ENCODE results near the gene TMEM131. TPM values are rescaled to one million over a fixed set of nuclear protein-coding genes. Genes with fewer than 3 reads are reported as not detected.

The TMEM131 gene
- total RNA-seq, 1 donor from 2014 or later, result 59.4 TPM

DNA sequence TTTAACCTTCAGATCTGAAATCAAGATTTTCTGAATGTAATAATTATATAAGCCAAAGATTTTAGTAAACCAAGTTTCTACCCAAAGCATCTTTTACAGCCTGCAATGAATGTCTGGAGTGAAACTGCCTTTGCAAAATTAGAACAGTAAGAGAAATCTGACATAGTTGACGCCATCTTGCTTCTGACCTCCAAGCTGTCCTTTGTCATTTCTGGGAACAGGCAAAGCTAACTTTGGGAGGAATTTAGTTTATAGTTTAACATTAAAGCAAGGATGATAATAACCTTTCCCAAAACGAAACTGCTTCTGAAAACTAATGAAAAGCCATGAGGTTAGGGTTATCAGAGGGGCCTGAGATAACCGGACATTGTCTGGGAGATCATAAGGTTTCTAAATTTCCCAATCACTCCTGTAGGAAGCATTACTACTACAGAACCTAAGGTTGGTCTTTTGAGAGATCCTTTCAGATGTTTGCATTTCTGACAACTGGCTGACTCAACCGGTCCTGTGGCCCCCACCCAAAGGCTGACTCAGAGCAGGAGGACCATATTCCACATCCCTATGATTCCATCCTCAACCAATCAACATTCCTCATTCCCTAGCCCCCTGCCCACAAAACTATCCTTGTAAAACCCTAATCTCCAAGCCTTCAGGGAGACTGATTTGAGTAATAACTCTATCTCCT lies 124.5 kb downstream of the TMEM131 start:
- Mint-ChIP-seq H3K4me1 (peaks cover 20% of the 10 kb centered on the region), H3K36me3 (peaks cover 26% of the 10 kb centered on the region), H3K27ac (no peak overlapping the region), H3K4me3 (no peak overlapping the region), H3K9me3 (peaks cover 30% of the 10 kb centered on the region), H3K27me3 (ENCODE audit: insufficient read depth, low read depth) (no peaks in the 10 kb centered on the region)
- Histone ChIP-seq H3K9ac (no peak overlapping the region), H3K4me3 (no peak overlapping the region), H3K27ac (no peak overlapping the region), H3K36me3 (no peaks in the 10 kb centered on the region), H2AFZ (replicated peaks) (no peak overlapping the region), H3K4me2 (no peak overlapping the region), H4K20me1 (ENCODE audit: low read depth) (no peaks in the 10 kb centered on the region), H3K79me2 (ENCODE audit: low read depth) (peaks cover under 1% of the 10 kb centered on the region), H3K9me3 (ENCODE audit: low read depth) (peaks cover 3% of the 10 kb centered on the region), H3K4me1 (no peaks in the 10 kb centered on the region), H3K27me3 (no peaks in the 10 kb centered on the region), H3F3A (ENCODE audit: low read depth) (no peaks in the 10 kb centered on the region)
- DNase-seq (ENCODE audit: low spot score), result no peak
- TF ChIP-seq EZH2phosphoT487 (IDR thresholded peaks at IDR 0.05) (no peak), EZH2 (IDR thresholded peaks at IDR 0.05) (no peak)
- TF ChIP-seq, protein P1, sequence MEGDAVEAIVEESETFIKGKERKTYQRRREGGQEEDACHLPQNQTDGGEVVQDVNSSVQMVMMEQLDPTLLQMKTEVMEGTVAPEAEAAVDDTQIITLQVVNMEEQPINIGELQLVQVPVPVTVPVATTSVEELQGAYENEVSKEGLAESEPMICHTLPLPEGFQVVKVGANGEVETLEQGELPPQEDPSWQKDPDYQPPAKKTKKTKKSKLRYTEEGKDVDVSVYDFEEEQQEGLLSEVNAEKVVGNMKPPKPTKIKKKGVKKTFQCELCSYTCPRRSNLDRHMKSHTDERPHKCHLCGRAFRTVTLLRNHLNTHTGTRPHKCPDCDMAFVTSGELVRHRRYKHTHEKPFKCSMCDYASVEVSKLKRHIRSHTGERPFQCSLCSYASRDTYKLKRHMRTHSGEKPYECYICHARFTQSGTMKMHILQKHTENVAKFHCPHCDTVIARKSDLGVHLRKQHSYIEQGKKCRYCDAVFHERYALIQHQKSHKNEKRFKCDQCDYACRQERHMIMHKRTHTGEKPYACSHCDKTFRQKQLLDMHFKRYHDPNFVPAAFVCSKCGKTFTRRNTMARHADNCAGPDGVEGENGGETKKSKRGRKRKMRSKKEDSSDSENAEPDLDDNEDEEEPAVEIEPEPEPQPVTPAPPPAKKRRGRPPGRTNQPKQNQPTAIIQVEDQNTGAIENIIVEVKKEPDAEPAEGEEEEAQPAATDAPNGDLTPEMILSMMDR (IDR thresholded peaks at IDR 0.05), result no peak

DNA sequence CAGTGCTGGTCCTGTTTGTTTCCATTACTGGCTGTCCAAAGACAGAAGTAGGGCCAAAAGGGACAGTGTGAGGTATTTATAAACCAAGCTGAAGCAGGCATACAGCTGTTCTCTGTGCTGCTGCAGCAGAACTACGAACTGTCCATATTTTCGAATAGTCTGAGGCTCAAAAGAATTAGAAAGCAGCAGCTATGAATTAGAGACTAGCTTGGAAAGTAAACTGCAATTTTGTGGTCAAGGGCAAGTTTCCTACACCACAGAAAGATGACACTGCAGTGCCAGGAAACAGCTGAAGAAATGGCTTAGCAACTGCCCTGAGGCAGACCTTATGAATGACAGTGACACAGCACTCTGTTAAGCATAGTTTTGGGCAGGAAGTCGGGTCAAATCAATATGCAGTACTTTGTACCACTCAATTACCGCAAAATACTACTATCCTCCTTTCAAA lies 125.3 kb downstream of the TMEM131 start:
- H3K27ac Mint-ChIP-seq, result peak overlapping the region; percentile 22
- H3K36me3 Mint-ChIP-seq, result peaks cover 28% of the 10 kb centered on the region
- peaks cover 20% of the 10 kb centered on the region for H3K4me1 Mint-ChIP-seq
- no peaks in the 10 kb centered on the region for H3K27me3 Mint-ChIP-seq (ENCODE audit: insufficient read depth, low read depth)
- Histone ChIP-seq H4K20me1 (ENCODE audit: low read depth) (no peaks in the 10 kb centered on the region), H3K27me3 (no peaks in the 10 kb centered on the region), H3K79me2 (ENCODE audit: low read depth) (no peaks in the 10 kb centered on the region), H3K27ac (no peak overlapping the region), H2AFZ (replicated peaks) (no peak overlapping the region), H3K9ac (no peak overlapping the region), H3K4me3 (no peak overlapping the region), H3F3A (ENCODE audit: low read depth) (no peaks in the 10 kb centered on the region), H3K9me3 (ENCODE audit: low read depth) (peaks cover 3% of the 10 kb centered on the region), H3K36me3 (no peaks in the 10 kb centered on the region), H3K4me1 (no peaks in the 10 kb centered on the region), H3K4me2 (no peak overlapping the region)
- DNase-seq (ENCODE audit: low spot score), result no peak
- TF ChIP-seq, protein P1 (IDR thresholded peaks at IDR 0.05), result no peak
- TF ChIP-seq EZH2phosphoT487 (IDR thresholded peaks at IDR 0.05), result no peak
- TF ChIP-seq EZH2 (IDR thresholded peaks at IDR 0.05), result no peak
- peaks cover 30% of the 10 kb centered on the region for H3K9me3 Mint-ChIP-seq
- no peak overlapping the region for H3K4me3 Mint-ChIP-seq

DNA sequence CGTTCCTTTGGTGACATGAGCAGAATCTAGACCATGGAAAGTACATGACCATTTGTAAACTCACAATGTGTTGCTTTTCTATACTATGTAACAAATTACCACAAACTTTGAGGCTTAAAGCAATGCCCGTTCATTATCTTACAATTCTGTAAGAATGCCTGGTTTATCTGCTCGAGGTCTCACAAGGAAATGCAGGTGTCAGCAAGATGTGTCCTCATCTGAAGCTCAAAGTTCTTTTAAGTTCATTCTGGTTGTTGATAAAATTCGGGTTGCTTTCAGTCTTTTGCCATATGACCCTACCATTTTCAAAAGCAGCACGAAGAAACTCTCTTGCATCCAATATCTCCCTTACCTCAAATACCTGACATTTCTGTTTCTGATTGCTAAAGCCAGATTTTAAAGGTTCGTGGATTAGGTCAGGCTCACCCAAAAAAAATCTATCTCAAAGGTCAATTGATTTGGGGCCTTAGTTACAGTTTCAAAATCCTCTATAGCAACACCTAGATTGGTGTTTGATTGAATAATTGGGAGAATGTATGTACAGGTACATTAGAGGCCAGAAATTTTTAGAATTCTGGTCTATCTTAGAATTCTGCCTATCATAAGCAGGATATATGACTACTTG lies 125.9 kb downstream of the TMEM131 start:
- no peak overlapping the region for H3K4me2 ChIP-seq
- no peak overlapping the region for H3K4me3 Mint-ChIP-seq

More for the DNA sequence above, 125.9 kb downstream of the TMEM131 start:
- H3F3A ChIP-seq (ENCODE audit: low read depth), result no peaks in the 10 kb centered on the region
- no peaks in the 10 kb centered on the region for H3K36me3 ChIP-seq
- no peak overlapping the region for H3K27ac Mint-ChIP-seq
- peaks cover 3% of the 10 kb centered on the region for H3K9me3 ChIP-seq (ENCODE audit: low read depth)
- H3K9me3 Mint-ChIP-seq, result peaks cover 31% of the 10 kb centered on the region
- no peaks in the 10 kb centered on the region for H3K79me2 ChIP-seq (ENCODE audit: low read depth)
- TF ChIP-seq, protein P1 (IDR thresholded peaks at IDR 0.05), result no peak
- TF ChIP-seq EZH2 (IDR thresholded peaks at IDR 0.05) (no peak), EZH2phosphoT487 (IDR thresholded peaks at IDR 0.05) (no peak)
- H3K36me3 Mint-ChIP-seq, result peaks cover 30% of the 10 kb centered on the region
- no peak overlapping the region for H3K9ac ChIP-seq
- H3K4me1 Mint-ChIP-seq, result peaks cover 20% of the 10 kb centered on the region
- H4K20me1 ChIP-seq (ENCODE audit: low read depth), result no peaks in the 10 kb centered on the region
- no peak for DNase-seq (ENCODE audit: low spot score)
- H3K27me3 Mint-ChIP-seq (ENCODE audit: insufficient read depth, low read depth), result no peaks in the 10 kb centered on the region
- no peak overlapping the region for H3K4me3 ChIP-seq
- H3K27ac ChIP-seq, result no peak overlapping the region
- H3K4me1 ChIP-seq, result no peaks in the 10 kb centered on the region
- H3K27me3 ChIP-seq, result no peaks in the 10 kb centered on the region
- H2AFZ ChIP-seq (replicated peaks), result no peak overlapping the region
